Fibroblast of skin of scalp (primary cell): ENCODE results near the gene PRXL2C.
"Not testable (repeated sequence)": the region's sequence is repeated elsewhere in the genome, so short reads cannot be mapped to it uniquely, and the experiment has no call there.

Source experiments
- DNase-seq: peaks from one replicate; pipeline ENCODE4 v3.0.0-alpha.2; 2013

The PRXL2C gene

DNA sequence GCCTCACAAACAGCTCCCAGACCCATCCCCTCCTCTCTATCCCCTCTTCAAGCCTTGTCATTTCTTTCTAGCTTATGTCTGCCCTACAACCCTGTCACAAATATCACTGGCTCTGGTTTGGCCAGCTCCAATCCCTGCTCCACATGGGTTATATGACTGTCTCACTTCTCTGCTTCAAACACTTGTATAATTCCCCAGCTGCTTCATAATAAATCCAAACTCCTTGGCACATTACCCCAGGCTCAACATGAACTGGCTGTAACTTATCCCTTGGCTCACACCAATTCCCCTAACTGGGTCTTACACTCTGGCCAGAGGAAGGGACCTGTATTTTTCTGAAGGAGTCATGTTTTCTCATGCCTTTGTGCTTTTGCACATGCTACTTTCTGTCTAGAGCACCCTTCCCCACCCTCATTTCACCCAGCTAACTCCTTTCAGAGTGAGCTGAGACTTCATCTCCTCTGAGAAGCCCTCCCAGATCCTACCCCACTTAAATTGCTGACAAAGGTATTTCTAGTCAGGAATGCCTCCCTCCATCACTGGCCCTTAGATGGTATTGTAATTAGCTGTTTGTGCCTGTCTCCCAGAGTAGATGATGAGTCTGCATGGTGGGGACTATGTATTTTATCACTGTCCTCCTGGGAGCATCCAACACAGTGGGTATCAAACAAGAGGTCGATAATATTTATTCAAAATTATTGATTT, 5.3 kb downstream of the PRXL2C start:
- no peak for DNase-seq

DNA sequence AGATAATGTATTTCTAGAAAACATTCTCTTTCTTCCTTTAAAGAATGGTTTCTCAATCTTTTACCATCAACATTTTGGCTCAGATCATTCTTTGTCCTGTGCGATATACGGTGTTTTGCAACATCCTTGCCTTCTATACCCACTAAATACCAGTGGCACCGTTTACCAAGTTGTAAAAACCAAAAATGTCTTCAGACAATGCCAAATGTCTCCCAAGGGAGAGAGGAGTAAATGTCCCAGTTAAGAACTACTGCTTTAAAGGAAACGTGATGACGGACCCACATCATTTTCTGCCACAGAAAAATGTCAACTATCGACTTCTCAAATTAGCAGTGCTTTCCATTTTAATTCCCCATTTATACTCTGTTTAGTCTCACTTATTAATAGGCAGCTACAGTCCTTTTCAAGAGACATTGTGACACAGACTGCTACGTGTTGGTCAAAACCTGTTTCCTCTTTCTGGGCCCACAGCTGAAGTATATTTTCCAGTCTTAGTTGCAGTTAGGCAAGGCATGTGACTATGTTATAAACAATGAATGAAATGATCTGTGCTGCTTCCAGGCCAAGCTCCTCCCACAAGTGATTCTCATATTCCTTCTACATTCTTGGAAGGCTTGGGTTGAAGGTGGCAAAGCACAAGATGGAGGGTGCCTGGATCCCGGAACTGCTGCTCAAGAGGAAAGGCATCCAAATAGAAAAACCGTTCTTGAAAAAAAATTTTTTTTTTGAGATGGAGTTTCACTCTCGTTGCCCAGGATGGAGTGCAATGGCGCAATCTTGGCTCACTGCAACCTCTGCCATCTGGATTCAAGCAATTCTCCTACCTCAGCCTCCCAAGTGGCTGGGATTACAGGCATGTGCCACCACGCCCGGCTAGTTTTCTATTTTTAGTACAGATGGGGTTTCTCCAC, 8.8 kb downstream of the PRXL2C start:
- peak; percentile 60 for DNase-seq

DNA sequence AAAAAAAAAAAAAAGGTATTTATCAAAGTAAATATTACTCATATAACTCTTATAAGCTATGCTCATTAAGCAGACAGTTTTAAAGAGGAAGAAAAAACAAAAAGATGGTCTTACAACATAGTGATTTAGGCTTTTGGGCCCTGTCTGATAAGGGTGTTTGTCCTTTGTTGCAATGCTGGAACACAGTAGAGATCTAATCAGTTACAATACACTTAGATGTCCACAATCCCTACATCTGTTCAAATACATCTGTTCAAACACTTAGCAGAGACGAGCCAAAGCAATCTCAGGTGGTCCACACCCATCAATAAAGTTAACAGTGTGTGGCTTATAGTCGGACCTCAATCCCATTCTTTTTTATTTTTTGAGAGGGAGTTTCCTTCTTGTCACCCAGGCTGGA, 11.0 kb downstream of the PRXL2C start:
- DNase-seq: no peak

DNA sequence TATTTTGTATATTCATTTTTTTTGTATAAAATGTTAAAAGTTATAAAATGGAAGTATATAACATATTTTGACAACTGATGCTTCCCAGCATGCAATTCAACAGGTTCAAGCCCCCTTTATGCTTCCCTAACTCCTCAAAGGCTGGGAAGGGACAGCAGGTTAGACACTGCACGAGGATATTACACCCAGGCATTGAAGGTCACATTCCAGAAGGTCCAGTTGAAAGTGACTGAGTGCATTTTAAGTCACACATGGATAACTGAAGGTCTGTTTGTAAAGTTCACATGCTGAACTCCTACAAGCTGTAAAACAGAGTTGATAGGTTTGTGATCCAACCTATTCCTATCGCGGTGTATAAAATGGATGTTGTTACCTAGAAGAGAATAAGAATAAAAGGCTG, 13.6 kb downstream of the PRXL2C start:
- DNase-seq: no peak

DNA sequence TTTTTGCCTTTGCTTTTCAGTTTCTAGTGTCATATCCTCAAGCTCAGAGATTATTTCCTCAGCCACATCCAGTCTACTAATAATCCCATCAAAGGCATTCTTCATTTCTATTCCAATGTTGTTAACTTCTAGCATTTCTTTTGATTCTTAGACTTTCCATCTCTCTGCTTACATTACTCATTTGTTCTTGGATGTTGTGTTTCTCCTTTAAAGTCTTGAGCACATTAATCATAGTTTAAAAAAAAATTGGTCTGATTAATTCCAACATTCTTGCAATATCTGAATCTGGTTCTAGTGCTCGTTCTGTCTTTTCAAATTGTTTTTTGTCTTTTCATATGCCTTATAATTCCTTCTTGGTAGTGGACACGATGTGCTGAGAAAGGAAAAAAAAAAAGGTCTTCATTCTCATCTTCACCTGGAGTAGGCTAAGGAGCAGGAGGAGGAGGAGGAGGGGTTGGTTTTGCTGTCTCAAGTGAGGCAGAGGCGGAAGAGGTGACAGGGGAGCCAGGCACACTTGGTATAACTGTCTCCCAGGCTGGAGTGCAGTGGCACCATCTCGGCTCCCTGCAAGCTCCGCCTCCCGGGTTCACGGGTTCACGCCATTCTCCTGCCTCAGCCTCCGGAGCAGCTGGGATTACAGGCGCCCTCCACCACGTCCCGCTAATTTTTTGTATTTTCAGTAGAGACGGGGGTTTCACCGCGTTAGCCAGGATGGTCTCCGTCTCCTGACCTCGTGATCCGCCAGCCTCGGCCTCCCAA, 16.3 kb downstream of the PRXL2C start:
- no peak for DNase-seq

DNA sequence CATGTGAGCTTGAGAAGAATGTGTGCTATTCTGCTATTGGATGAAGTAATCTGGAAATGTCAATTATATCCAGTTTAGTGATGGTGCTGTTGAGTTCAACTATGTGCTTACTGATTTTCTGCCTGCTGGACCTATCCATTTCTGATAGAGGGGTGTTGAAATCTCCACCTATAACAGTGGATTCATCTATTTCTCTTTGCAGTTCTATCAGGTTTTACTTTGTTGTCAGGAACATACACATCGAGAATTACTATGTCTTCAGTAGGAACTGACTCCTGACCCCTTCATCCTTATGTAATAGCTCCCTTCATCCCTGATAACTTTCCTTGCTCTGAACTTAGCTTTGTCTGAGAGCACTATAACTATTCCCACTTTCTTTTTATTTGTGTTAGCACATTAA, 18.7 kb downstream of the PRXL2C start:
- no peak for DNase-seq

DNA sequence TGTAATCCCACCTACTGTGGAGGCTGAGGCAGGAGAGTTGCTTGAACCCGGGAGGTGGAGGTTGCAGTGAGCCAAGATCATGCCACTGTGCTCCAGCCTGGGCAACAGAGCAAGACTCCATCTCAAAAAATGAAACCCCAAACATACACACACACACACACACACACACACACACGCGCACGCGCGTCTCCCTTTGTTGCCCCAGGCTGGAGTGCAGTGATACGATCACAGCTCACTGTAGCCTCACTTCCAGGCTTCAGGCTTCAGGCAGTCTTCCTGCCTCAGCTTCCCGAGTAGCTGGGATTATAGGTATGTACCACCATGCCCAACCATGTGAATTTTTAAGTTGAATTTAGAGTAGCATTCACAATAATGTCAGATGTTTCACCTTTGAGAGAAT, 21.5 kb downstream of the PRXL2C start:
- DNase-seq: not testable (repeated sequence)

DNA sequence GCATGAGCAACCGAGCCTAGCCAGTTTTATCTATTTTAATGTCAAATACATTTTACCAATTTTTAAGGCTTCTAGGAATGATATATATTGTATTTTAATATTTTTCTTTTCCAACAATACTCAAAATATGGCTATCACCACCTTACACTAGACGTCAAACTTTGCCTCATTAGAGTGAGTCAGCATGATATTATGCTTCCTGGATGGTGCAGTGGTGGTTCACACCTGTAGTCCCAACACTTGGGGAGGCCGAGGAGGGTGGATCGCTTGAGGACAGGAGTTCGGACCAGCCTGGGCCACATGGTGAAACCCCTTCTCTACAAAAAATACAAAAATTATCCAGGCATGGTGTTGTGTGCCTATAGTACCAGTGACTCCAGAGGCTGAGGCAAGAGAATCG, 28.2 kb downstream of the PRXL2C start:
- DNase-seq: no peak

DNA sequence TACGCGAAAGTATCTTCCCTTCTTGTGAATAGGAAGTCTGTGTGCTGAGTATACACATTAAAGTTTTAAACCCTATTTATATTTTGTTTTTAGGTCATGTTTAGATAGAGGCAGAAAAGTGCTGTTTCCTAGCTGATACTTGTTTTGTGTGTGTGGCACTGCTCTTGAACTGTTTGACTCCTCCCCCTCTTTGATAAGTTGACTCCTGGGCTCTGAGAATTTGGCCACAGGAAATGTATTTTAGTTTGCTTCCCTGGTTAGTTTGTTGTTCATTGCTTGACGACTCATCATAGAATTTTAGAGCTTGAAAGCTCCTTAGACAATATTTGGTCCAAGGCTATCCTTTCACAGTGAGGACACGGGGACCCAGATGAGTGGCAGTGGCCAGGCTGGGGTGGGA, 33.5 kb downstream of the PRXL2C start:
- no peak for DNase-seq

DNA sequence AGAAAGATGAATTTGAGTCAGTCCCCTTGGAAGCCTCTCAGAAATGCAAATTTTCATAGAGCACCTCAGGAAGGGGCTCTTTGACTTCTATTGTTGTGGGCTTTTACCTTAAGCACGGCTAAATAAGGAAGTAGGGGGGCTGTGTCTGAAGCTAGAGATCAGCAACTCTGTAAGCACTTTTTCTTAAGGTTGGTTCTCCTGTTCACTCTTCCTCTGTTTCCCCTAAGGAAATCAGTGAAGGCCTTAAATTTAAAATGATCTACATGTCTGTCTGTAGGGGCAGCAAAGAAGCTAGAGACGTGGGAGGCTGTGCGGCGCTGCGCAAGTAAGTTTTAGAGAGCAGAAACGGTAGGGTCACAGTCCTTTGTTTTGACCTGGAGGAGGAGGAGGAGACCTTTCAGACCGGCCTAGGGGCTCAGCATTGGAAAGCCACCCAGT, 34.3 kb downstream of the PRXL2C start:
- no peak for DNase-seq

DNA sequence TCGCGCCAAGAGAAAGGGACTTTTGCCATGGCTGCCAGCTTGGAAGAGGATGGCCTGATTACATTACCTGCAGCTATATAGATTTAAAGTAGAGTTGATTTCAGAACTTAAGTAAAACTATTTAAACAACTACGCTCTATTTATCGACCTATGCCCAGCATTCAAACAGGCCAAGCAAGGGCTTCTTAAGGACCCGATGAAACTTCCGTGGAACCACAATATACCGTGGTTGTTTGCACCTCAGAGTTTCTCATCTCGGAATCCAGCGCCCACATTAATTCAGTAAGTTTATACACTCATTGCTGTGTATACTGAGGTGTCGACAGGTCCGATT, 35.0 kb downstream of the PRXL2C start:
- DNase-seq: no peak

DNA sequence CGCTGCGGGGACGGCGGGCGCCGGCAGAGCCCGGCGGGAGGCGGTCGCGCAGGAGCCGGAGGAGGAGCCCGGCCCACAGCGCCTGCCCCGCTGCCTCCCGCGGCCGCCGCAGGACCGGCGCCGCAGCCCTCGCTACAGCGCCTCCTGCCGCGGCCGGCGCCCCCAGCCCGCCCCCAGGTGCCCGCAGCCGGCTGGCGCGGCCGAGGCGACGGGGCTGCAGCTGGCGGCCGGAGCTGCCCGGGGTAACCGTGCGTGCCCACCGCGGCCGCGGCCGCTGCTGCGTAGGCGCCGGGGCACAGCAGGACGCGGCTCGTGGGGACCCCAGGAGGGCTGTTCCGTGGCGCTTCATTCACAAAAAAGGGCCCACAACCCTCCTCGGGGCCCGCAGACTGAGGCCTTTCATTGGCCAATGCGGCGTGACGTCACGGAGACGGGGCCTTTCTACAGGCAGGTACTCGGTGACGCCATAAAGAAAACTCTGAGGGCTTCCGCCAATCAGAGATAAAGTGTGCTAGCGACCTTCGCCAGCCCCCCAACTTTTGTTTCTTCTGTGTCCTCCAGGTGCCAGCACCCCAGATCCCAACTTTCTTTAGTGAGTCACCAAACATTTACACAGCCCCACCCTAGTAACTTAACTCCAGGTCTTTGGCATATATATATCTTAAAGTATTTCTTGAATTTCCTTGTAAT, 35.5 kb downstream of the PRXL2C start, which contains the start of gene CDC14B:
Gene CDC14B (minus strand): TSS at position 353 of the 690 bp plus-strand sequence. CDS start 465 bp downstream, outside the sequence.
- peak; percentile 86 for DNase-seq

DNA sequence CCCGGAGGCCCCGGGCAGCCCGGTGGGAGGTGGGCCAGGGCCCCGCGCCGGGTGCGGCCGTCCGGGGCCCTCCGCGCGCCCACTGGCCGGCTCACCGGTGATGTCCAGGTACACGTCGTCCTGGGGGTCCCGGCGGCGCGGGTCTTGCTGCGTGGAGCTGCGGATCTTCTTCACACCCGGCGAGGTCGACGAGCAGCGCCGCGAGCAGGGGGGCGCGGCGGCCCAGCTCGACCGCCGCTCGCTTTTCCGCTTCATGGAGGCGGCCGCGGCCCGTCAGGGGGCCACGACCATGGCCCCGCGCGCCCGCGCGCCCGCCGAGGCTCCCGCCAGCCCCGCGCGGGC, 36.0 kb downstream of the PRXL2C start:
- no peak for DNase-seq

DNA sequence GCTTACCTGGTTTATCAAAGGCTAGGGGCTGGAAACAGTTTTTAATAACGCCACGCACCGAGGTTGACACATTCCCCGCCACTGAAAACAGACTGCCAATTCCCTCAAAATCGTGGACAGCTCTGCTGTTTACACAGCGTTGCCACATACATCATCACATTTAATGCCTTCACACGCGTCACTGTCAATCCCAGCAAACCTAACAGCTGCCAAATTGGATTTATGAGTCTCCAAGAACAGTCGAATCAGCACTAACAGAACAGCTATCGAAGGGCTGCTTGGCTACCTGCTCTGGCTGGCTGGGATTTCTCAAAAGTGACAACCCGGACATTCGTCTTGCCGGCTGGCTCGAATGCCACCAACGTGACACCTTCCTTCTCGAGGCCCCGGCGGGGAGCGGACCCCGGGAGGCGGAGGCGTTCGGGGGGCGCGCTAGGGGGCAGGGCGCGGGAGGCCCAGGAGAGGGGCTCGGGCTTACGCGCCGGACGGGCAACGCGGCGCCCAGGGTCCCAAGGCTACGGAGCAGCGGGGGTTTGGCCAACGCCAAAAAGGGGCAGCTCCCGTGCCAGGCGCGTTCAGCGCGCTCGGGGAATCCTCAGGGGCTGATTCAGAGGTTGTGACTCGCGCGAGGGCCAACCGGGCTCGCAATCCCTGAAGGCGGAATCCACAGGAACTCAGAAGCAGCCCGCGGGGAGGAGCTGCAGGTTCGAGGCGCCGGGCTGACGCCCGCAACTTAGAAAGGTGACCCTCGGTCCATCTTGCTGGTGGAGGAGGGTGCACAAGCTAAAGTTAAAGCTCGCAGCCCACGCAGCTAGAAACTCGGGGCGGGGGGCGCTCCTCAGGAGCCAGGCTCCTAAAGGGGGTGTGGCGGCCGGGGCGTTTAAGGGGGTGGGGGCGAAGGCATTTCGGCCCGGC, 36.7 kb downstream of the PRXL2C start:
- DNase-seq: peak; percentile 31

DNA sequence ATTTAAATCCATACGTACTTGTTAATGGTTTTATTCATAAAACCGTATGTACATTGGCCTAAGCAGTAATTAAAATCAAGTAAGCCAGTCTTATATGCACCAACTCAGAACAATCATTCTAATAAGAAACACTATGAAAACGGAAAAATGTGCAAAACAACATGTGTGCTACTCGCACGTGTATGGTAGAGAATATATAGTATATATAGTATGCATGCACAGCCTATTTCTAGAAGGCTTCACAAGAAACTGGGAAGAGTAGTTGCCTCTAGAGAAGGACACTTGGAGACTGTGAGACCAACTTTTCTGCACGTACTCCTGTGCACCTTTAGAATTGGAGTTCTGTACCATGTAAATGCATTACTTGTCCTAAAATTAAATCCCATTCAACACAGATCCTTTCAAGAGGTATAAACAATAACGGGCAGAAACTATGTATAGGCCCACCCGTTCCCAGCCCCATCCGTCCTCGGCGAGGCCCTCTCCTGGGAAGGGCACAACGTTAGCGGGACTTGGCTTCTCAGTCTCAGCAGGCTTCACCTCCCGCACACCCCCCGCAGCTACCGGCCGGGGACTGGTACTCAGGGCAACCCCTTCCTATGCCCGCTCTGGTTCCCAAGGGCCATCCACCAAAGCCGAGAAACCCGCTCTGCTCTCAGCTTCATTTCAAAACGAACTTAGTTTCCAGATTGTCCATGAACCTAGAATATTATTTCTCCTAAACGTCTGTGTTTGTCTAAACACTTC, 37.5 kb downstream of the PRXL2C start:
- DNase-seq: no peak

DNA sequence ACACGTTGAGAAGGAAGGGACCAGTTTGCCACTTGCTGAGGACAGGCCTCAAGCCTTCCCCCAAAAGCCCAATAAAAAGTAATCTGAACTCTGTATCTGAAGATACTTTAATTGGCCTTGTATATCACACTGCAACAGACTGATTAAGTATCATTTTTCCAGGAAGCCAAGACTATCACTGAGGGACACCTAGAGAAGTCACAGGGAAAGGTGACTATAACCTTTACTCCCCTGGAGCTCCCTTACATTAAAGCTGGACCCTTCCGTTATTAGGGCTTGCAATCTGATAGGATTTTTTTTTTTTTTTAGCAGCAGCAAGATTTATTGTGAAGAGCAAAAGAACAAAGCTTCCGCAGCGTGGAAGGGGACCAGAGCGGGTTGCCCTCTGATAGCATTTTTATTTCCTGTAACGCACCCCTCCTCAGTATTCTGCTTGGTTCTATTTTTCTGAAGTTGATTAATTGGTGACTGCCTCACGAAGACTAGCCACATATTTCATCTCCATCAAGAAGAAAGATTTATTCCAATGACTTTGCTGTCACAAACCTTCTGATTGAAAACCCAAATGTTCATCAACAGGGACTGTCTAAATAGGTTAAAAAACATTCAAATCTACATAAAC, 38.2 kb downstream of the PRXL2C start:
- DNase-seq: no peak

DNA sequence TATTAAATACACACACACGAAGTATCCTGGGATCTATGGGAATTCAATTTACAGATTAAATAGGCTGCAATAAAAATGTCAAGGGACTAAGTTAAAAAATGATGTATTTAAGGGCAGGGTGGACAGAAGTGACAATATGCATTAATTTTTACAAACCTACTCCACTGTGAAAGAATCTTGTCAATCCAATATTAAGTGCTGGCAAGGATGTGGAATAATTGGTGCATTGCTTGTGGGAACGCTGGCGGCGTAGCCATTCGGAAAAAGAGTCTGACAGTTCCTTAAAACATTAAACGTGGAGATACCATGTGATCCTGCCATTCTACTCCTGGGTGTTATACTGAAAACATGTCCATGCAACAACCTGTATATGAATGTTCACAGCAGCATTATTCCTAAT, 39.7 kb downstream of the PRXL2C start:
- no peak for DNase-seq

DNA sequence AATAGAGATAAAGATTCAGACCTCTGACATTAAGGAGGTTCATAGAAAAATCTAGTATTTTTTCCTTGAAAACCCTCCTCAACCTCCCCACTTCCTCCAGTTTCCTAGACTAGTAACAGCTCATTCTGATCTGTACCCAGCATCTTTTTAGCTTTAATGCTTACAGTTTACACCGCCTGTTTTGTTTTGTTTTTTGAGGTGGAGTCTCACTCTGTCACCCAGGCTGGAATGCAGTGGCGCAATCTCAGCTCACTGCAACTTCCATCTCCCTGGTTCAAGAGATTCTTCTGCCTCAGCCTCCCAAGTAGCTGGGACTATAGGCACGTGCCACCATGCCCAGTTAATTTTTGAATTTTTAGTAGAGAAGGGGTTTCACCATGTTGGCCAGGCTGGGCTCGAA, 40.5 kb downstream of the PRXL2C start:
- not testable (repeated sequence) for DNase-seq

DNA sequence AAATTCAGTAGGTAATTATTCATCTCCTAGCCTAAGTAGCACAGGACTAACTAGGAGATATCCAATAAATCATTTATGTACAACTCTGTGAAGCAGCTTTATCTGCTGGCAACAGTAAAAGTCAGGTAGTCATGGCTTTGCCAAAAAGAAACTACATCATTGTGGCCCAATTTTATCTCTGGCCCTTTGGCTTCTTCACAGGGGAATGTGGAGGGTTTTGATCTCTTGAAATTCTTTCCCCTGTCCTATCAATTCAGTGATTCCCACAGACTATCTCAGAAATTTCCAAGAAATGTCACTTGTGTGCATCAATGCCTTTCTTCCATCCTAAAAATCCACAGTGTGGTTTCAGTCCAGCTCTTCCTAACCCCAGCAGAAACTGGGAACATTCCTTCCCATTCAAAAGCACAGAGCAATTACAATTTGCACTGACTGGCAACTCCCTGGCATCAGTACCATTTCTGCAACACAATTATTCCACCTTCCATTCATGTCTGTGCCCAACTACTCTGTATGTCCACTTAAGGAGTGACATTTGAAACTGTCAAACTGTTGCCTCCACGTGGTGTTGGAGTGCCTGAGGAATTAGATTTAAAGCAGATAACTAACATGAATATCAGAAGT, 42.0 kb downstream of the PRXL2C start:
- no peak for DNase-seq
